ENCODE results near the gene TEP1. TPM values are rescaled to one million over a fixed set of nuclear protein-coding genes. Genes with fewer than 3 reads are reported as not detected.

TEP1 gene
- total RNA-seq, 2 donors from 2014 or later, result 33.0 to 54.2 TPM

DNA sequence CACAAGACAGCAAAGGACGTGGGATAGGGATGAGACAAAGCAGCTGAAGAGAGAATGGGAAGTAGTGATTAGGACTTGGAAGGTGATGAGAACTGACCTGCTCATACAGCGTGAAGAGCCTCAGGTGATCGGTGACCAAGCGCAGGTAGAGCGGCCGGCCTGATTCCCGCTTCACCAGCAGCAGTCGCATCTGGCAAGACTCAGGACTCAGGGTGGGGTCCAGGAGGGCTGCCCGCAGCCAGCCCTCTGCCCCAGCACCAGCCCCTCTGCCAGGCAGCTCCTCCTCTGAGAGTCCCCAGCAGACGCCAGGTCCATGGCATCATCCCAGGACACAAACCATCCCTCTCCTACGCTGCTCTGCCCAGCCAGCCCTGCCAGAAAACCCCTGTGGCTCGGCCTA lies 30.8 kb downstream of the TEP1 start:
- H3K27ac ChIP-seq, result no peak overlapping the region
- no peak for TF ChIP-seq CTCF (IDR thresholded peaks at IDR 0.05)
- H3K4me3 ChIP-seq, result no peak overlapping the region
- DNase-seq (ENCODE audit: low spot score), result no peak
- no peaks in the 10 kb centered on the region for H3K27me3 ChIP-seq (replicated peaks; ENCODE audit: insufficient read depth)
- ATAC-seq (ENCODE audit: insufficient number of reproducible peaks, low FRiP score, low read depth), result no peak
- H3K4me1 ChIP-seq (ENCODE audit: control insufficient read depth in 1 of 2, low read depth in 2 of 2), result no peaks in the 10 kb centered on the region
- H3K36me3 ChIP-seq, result peaks cover 94% of the 10 kb centered on the region
- H3K9me3 ChIP-seq, result no peaks in the 10 kb centered on the region

GRCh38 chr14:20381341-20381740 lies 32.0 kb downstream of the TEP1 start:
- peaks cover 95% of the 10 kb centered on the region for H3K36me3 ChIP-seq
- no peak for TF ChIP-seq CTCF (IDR thresholded peaks at IDR 0.05)

DNA sequence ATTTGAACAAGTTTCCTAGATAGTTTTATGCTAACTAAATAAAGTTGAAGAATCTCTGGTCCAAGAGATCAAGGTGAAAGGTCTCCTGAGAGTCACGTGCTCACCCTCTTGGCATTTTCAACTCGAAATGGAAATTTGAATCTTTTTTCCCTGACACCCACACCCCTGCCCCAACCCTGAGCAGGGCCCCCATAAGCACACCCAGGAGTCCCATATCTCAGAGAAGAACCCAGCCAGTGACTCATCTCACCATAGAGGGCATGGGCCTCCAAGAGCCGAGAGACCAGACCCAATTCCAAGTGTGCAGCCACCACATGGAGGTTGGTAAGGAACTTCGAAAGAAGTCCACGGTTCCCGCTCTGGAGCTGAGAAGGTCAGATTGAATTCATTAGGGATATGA lies 32.6 kb downstream of the TEP1 start:
- no peak for DNase-seq (ENCODE audit: low spot score)
- no peaks in the 10 kb centered on the region for H3K27me3 ChIP-seq (replicated peaks; ENCODE audit: insufficient read depth)
- no peak for ATAC-seq (ENCODE audit: insufficient number of reproducible peaks, low FRiP score, low read depth)
- no peak overlapping the region for H3K4me3 ChIP-seq
- H3K27ac ChIP-seq, result no peak overlapping the region
- no peaks in the 10 kb centered on the region for H3K9me3 ChIP-seq
- peaks cover 95% of the 10 kb centered on the region for H3K36me3 ChIP-seq
- H3K4me1 ChIP-seq (ENCODE audit: control insufficient read depth in 1 of 2, low read depth in 2 of 2), result no peaks in the 10 kb centered on the region
- TF ChIP-seq CTCF (IDR thresholded peaks at IDR 0.05), result no peak

More at GRCh38 chr14:20381341-20381740, 32.0 kb downstream of the TEP1 start:
- H3K9me3 ChIP-seq, result no peaks in the 10 kb centered on the region
- no peak for ATAC-seq (ENCODE audit: insufficient number of reproducible peaks, low FRiP score, low read depth)
- H3K4me3 ChIP-seq, result no peak overlapping the region
- no peak for DNase-seq (ENCODE audit: low spot score)
- H3K4me1 ChIP-seq (ENCODE audit: control insufficient read depth in 1 of 2, low read depth in 2 of 2), result no peaks in the 10 kb centered on the region
- no peaks in the 10 kb centered on the region for H3K27me3 ChIP-seq (replicated peaks; ENCODE audit: insufficient read depth)
- H3K27ac ChIP-seq, result no peak overlapping the region

- TF ChIP-seq CTCF (IDR thresholded peaks at IDR 0.05), result no peak
- DNase-seq (ENCODE audit: low spot score), result no peak
- H3K36me3 ChIP-seq, result peaks cover 94% of the 10 kb centered on the region
- H3K27ac ChIP-seq, result no peak overlapping the region
- H3K4me3 ChIP-seq, result no peak overlapping the region
- no peaks in the 10 kb centered on the region for H3K9me3 ChIP-seq
- H3K4me1 ChIP-seq (ENCODE audit: control insufficient read depth in 1 of 2, low read depth in 2 of 2), result no peaks in the 10 kb centered on the region
- no peak for ATAC-seq (ENCODE audit: insufficient number of reproducible peaks, low FRiP score, low read depth)
- H3K27me3 ChIP-seq (replicated peaks; ENCODE audit: insufficient read depth), result no peaks in the 10 kb centered on the region
Measured at GRCh38 chr14:20379743-20380142, 33.6 kb downstream of the TEP1 start.

- ATAC-seq (ENCODE audit: insufficient number of reproducible peaks, low FRiP score, low read depth) (no peak), DNase-seq (ENCODE audit: low spot score) (no peak)
- H3K36me3 ChIP-seq, result peaks cover 91% of the 10 kb centered on the region
- H3K9me3 ChIP-seq, result no peaks in the 10 kb centered on the region
- TF ChIP-seq CTCF (IDR thresholded peaks at IDR 0.05), result no peak
- H3K4me1 ChIP-seq (ENCODE audit: control insufficient read depth in 1 of 2, low read depth in 2 of 2), result no peaks in the 10 kb centered on the region
- no peaks in the 10 kb centered on the region for H3K27me3 ChIP-seq (replicated peaks; ENCODE audit: insufficient read depth)
- H3K27ac ChIP-seq, result no peak overlapping the region
- H3K4me3 ChIP-seq, result no peak overlapping the region
Measured at GRCh38 chr14:20377171-20377570, 36.1 kb downstream of the TEP1 start.

Data from thoracic aorta (tissue), 2 donors.